HG03095 (cell line): ENCODE data around the gene MAST4.

Experiments
- ATAC-seq: cut with Tn5 transposase; IDR thresholded peaks from one replicate; pipeline ENCODE4 v1.9.1; 2021; ENCODE audit warnings: moderate library complexity; ENCODE audit not compliant: unreplicated experiment

The MAST4 gene

DNA sequence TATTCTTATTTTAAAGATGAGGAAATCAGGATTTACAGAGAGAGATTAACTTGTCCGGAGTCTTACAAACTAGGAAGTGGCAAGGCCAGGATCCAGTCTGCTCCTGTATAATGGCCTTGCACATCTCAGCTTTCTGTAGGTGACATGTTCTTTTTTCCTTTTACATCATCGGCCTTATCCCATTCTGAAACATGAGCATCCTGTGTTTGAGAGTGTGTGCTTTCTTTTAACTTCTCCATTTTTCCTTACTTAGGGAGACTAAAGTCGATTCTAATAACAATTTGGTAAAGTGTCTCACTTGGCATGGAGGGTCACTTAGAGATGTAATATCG is 385.8 kb downstream of the MAST4 start:
- no peak for ATAC-seq

DNA sequence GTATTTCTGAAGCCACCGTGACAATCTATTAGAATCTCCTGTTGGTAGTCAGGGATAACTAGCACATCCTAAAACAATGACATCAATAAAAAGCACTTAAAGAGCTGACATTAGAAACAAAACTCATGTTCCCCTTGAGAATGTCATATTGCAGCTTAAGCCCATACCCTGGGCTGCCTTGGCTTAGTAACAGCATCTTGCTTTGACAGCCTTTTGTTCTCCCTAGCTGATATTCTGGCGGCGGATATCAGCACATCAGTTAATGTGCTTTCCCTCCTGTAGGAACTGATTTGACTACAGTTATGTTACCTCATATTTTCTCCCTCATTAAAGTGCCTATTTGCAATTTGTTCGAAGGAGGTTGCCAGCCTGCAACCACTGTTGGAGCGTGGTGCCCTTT is 386.3 kb downstream of the MAST4 start:
- ATAC-seq: no peak

- ATAC-seq: no peak
Observed at GRCh38 chr5:66985417-66985816, 389.2 kb downstream of the MAST4 start.

GRCh38 chr5:66986009-66986408 is 389.8 kb downstream of the MAST4 start:
- no peak for ATAC-seq

GRCh38 chr5:66986534-66986933 is 390.3 kb downstream of the MAST4 start:
- ATAC-seq: no peak

DNA sequence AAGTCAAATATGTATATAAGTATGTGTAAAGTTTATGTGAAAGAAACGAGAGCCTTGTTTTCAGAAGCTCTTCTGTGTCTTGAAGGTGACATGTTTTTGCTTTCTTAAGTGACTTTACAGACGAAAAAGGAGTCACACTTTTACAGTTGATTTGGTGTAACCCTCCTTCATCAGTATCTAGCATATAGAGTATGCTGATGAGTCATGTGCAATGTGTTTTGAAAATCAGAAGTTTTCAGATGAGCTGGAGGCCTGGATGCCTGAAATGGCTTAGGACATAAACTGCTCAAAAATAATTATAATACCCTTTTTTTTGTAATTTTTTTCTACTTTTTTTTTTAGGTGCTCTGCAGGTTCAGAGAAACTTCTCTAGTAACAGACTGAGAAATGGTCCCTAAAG is 390.9 kb downstream of the MAST4 start:
- no peak for ATAC-seq

GRCh38 chr5:66987540-66987939 is 391.3 kb downstream of the MAST4 start:
- ATAC-seq: no peak

DNA sequence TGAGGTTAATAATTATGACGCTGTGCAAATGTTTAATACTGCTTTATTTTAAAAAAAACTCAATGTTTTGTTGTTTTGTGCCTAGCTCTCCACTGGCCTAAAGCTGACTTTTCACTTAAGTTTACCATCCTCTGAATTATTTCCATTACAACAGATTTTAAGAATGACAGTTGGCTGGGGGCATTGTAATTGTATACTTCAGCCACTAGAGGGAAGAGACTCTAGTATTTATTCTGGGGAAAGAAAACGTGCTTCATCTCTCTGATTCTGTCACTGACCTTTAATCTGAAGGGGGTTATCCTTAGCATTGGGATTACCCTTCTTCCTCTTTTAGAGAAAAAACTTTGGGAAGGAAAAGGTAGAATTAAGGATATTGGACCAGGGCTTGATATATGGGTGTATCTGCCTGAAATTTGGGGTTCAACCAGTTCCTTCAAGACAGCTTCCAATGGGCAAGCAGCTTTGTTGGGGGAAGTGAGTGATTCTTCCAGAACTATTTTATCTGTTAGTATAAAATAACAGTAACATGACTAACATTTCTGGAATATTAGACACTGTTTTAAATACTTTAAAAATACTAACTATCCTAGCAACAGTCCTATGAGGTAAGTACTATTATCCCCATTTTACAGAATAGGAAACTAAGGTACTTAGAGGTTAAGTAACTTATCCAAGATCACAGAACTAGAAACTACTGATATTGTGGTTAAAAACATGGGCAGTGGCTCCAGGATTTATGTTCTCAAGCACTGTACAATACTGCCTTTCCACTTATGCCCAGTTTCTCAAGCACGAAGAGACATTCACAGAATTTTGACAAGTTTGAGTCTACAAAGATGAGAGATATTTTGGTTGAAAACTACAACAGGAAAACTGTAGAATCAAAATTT is 392.0 kb downstream of the MAST4 start:
- ATAC-seq: no peak

DNA sequence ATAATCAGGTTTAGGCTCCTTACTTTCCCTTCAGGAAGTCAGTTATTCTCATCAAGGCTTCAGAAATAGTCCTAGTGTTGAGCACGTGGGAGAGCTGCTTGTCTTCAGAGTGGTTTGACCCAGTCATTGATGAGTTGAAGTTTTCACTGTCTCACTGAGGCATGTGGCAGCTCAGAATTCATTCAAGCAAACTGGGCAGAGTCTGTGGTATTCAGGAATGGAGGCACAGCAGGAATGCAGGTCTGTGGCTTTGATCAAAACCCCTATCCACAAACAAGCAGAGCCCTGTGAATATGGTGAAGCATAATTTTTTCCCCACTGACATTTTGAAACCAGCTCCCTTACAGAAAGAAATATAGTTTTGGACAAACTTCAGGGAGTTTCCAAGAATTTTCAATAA is 393.1 kb downstream of the MAST4 start:
- no peak for ATAC-seq

- ATAC-seq: no peak
Observed at GRCh38 chr5:66989781-66990180, 393.6 kb downstream of the MAST4 start.

DNA sequence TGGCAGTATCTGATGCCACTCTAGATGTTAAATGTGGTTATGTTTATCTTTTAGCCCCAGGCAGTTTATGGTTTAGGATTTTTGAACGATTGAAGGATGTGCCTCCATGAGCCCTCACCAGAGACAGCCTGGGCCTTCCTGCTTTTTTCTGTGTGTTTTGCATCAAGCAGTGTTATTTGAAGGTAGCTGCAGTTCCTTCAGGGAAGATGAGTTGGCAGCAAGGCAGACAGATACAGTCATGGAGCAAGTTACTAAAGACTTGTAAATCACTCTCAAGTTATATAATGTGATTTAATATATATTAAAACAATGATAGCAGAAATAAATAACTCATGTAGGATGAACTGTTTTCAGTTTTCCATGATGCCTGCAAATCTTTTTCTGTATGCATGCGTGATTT is 395.6 kb downstream of the MAST4 start:
- no peak for ATAC-seq

DNA sequence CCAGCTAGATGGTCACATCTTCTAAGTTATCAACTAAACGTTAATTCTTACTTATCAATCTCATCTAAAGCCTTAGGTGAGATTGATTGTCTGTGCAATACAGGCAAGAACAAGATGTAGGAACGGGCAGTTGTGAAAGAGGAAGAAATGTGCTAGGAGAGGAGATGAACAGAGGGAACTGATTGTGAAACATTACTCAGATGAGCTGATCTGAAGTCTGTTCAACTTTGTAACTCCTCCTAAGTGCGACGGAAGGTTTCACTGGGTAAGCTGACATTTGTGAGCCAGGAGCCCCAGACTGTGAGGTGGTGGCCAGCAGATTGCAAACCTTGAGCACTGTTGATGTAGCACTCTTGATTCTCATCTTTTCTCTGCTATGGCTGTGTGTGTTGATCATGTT is 396.4 kb downstream of the MAST4 start:
- ATAC-seq: no peak

- ATAC-seq: no peak
Observed at GRCh38 chr5:66993448-66993847, 397.3 kb downstream of the MAST4 start.

DNA sequence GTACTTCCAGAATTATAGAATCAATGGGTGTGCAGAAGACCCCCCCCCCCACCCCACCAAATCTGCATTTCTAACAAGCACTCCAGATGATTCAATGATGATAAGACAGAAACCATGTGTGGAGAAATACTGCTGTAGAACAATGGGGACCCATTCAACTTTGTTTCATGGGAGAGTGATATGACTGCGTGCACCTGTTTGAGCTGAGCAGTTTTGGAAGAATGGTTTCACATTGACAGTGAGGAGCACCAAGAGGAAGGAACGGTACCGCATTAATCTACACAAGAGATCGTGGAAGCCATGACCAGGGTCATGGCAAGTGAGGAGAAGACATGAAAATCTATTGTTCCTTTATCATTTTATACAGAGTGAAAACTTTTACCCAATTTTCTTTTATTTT is 397.7 kb downstream of the MAST4 start:
- ATAC-seq: no peak

- ATAC-seq: no peak
Observed at GRCh38 chr5:66994790-66995189, 398.6 kb downstream of the MAST4 start.

- ATAC-seq: no peak
Observed at GRCh38 chr5:67000794-67001475, 404.7 kb downstream of the MAST4 start.

DNA sequence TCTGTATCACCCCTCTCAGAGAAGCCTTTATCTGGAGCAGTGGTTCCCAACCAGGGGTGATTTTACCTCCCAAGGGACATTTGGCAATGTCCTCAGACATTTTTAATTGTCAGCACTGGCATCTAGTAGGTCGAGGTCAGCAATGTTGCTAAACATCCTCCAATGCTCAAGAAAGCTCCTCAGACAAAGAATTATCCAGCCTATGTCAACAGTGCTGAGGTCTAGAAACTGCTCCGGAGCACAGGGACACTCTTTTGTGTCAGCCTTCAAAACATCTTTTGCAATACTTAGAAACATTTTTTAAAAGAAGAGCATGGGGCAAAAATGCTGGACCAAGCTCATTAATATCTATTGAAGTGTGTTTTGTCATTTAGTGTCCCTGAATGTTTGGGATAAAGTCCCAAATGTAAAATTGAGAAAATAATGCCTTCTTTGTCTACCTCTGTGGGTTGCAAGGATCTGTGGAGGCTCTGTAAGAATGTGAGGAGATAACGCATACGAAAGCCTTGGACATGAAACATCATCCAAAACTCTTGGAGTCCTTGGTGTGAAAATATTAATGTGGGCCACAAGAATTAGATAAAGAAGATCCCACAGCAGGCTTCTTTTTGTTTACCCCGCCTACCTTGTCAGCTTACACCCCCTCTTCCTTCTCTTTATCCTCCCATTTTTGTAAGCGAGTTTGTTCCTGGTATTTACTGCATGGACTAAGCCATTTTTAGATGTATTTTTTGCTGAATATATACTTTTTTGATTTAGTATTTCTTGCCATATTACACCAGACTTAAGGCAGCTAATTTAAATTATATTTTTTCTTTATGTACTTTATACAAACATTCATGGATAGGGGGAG is 406.9 kb downstream of the MAST4 start:
- ATAC-seq: no peak

DNA sequence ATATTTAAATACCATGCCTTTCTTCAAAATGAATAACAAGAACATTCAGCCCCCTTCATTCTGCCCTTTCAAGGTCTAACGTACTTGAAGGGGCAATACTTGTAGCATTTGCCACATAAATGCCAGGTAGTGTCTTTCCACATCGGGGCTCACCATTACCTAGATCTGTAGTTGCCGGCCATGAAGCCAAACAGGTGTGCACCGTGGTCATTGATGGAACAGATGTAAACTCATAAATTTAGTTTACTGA is 407.4 kb downstream of the MAST4 start:
- no peak for ATAC-seq

DNA sequence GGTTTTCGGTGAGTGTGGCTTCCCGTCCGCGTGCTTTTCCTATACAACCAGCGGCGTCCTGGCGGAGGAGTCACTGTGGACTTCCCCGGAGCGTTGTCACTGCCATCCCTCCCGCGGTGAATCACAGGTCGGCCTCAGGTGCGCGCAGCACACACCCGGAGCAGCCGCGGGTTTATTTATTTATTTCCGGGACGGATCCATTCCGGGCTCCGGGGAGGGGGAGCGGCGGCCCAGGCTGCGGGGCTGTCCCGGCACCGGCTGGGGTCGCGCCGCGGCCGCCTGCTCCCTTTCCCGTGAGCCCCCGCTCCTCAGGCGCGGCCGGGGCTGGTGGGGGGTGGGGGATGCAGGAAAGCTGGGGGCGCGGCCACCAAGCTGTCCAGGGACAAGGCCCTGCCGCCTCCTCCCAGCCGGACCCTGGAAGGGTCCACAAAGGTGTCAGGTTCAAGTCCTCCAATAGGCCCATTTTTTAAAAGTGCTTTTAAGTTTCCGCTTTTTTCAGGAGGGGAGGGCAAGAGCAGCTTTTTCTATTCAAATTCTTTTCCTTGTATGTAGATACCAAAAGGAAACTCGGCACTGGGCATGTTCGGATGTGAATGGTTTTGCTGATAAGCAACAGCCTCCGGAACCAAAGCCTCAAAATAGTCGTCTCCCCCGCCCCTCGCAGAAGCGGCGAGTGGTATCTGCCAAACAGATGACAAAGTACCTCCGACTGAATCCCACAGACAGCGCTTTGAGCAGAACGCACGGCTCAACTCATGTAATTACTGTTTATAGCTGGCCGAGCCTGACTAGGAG is 407.9 kb downstream of the MAST4 start:
- ATAC-seq: peak; percentile 73

GRCh38 chr5:67004730-67005350 is 408.6 kb downstream of the MAST4 start:
- ATAC-seq: no peak
